NCI-H1048 (cell line): ENCODE results near the gene PKP4.
"Not testable (repeated sequence)": the region's sequence is repeated elsewhere in the genome, so short reads cannot be mapped to it uniquely, and the experiment has no call there.

ENCODE experiments used
- DNase-seq: peaks from one replicate; lab custom pipeline; 2025; lab: John Stamatoyannopoulos, UW

PKP4 gene

GRCh38 chr2:158456309-158457066 is at the start of gene PKP4, which contains the start of gene CCDC148:
Gene PKP4 (plus strand): TSS chr2:158456952. CDS start chr2:158533185, 76,233 bp downstream.
Gene CCDC148 (minus strand): TSS chr2:158456753. CDS start chr2:158456439, 314 bp downstream.
- DNase-seq = peak; percentile 84

- no peak for DNase-seq
These were observed 49.7 kb upstream of the PKP4 start for GRCh38 chr2:158407031-158407430.

- DNase-seq = no peak
These were observed 46.6 kb upstream of the PKP4 start for GRCh38 chr2:158410132-158410531.

GRCh38 chr2:158411748-158412147 is 45.0 kb upstream of the PKP4 start:
- no peak for DNase-seq

- no peak for DNase-seq
These were observed 44.5 kb upstream of the PKP4 start for GRCh38 chr2:158412206-158412605.

GRCh38 chr2:158413581-158413980 is 43.2 kb upstream of the PKP4 start:
- DNase-seq = no peak

- DNase-seq = no peak
These were observed 42.2 kb upstream of the PKP4 start for GRCh38 chr2:158414538-158414937.

GRCh38 chr2:158432117-158432516 is 24.6 kb upstream of the PKP4 start:
- no peak for DNase-seq

GRCh38 chr2:158433716-158434115 is 23.0 kb upstream of the PKP4 start:
- DNase-seq = not testable (repeated sequence)

- DNase-seq = not testable (repeated sequence)
These were observed 17.7 kb upstream of the PKP4 start for GRCh38 chr2:158439062-158439461.

GRCh38 chr2:158443606-158444005 is 13.1 kb upstream of the PKP4 start:
- no peak for DNase-seq

- DNase-seq = no peak
These were observed 507 bp downstream of the PKP4 start for GRCh38 chr2:158457092-158457825.

- peak; percentile 32 for DNase-seq
These were observed 1.3 kb downstream of the PKP4 start for GRCh38 chr2:158457826-158458616.

- DNase-seq = no peak
These were observed 1.8 kb downstream of the PKP4 start for GRCh38 chr2:158458617-158458920.

GRCh38 chr2:158459161-158460003 is 2.6 kb downstream of the PKP4 start:
- DNase-seq = no peak

GRCh38 chr2:158460632-158461297 is 4.0 kb downstream of the PKP4 start:
- no peak for DNase-seq

GRCh38 chr2:158463496-158464095 is 6.8 kb downstream of the PKP4 start:
- no peak for DNase-seq

GRCh38 chr2:158464426-158465281 is 7.9 kb downstream of the PKP4 start:
- DNase-seq = no peak

- DNase-seq = no peak
These were observed 10.5 kb downstream of the PKP4 start for GRCh38 chr2:158467248-158467647.

GRCh38 chr2:158472829-158473228 is 16.1 kb downstream of the PKP4 start:
- not testable (repeated sequence) for DNase-seq
